BLaER1 treated with 17β-estradiol and CSF1 and Interleukin-3, amounts not matched to agents 10 nM and 100 nM (cell line): ENCODE results near the gene KLRG1.
A peak's percentile ranks its signal among the peaks of the same experiment; 100 is the strongest.

Experiments used
- H3K27ac ChIP-seq, 11 experiments: shearing (Covaris generic); formaldehyde crosslinking; 2 replicates each; pipeline ENCODE4 v1.8.1; 2022
- H3K27me3 ChIP-seq, 11 experiments: shearing (Covaris generic); formaldehyde crosslinking; 2 replicates each; pipeline ENCODE4 v1.8.1; 2022
- H3K36me3 ChIP-seq, 11 experiments: shearing (Covaris generic); formaldehyde crosslinking; 2 replicates each; pipeline ENCODE4 v1.8.1; 2022
- H3K4me1 ChIP-seq, 10 experiments: shearing (Covaris generic); formaldehyde crosslinking; 2 replicates each; pipeline ENCODE4 v1.8.1; 2022
- H3K4me2 ChIP-seq, 11 experiments: shearing (Covaris generic); formaldehyde crosslinking; 2 replicates each; pipeline ENCODE4 v1.8.1; 2022
- H3K4me3 ChIP-seq, 10 experiments: shearing (Covaris generic); formaldehyde crosslinking; 2 replicates each; pipeline ENCODE4 v1.8.1; 2022
- H3K9ac ChIP-seq, 11 experiments: shearing (Covaris generic); formaldehyde crosslinking; 2 replicates each; pipeline ENCODE4 v1.8.1; 2022
- H3K9me3 ChIP-seq, 11 experiments: shearing (Covaris generic); formaldehyde crosslinking; replicated peaks in 1 of 11; 2 replicates each; pipeline ENCODE4 v1.8.1; 2022
- H4K20me1 ChIP-seq, 11 experiments: shearing (Covaris generic); formaldehyde crosslinking; 2 replicates each; pipeline ENCODE4 v1.8.1; 2022
- Cebpa-rat ChIP-seq, 11 experiments: shearing (Covaris generic); IDR thresholded peaks; 2 replicates each; pipeline ENCODE4 v1.8.1; 2022

The KLRG1 gene

GRCh38 chr12:8960176-8960575 is 29.2 kb upstream of the KLRG1 start:
- H3K4me2 ChIP-seq, result no peak overlapping the region
- H3K36me3 ChIP-seq, result peaks cover 10 to 19% (median 11%) of the 10 kb centered on the region in 11 experiments; a peak in 18 of 22 replicates
- no peak overlapping the region for H3K9ac ChIP-seq
- no peak overlapping the region for H3K27ac ChIP-seq
- H3K9me3 ChIP-seq, result peaks cover 14 to 22% (median 18%) of the 10 kb centered on the region in 11 experiments
- H3K4me1 ChIP-seq, result peaks cover 0 to 11% (median 0%) of the 10 kb centered on the region in 10 experiments; a peak in 4 of 20 replicates
- no peaks in the 10 kb centered on the region for H4K20me1 ChIP-seq
- TF ChIP-seq Cebpa-rat (IDR thresholded peaks at IDR 0.05), result no peak
- H3K27me3 ChIP-seq, result no peaks in the 10 kb centered on the region
- H3K4me3 ChIP-seq, result no peak overlapping the region

DNA sequence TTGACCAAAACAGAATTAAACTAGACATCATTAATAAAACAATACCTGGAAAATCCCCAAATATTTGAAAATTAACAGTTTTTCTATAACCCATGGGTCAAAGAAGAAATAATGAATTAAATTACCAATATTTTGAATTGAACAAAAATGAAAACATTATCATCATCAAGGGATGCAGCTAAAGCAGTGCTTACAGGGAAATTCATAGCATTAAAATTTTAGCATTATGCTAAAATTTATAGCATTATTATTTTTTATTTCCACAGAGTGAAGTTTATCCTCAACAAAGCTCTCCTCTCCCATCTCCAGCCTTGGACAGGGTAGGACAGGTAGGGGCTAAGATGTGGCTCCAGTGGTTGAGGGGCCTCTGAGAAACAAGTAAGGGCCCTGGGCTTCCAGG is 20.6 kb upstream of the KLRG1 start:
- Histone ChIP-seq H3K4me2 (no peak overlapping the region), H3K9ac (no peak overlapping the region), H3K27ac (no peak overlapping the region), H3K4me1 (no peaks in the 10 kb centered on the region), H3K4me3 (no peak overlapping the region), H3K36me3 (peaks cover 0 to 5% (median 4%) of the 10 kb centered on the region in 11 experiments; a peak in 5 of 22 replicates), H3K9me3 (peaks cover 33 to 42% (median 39%) of the 10 kb centered on the region in 11 experiments), H3K27me3 (no peaks in the 10 kb centered on the region), H4K20me1 (no peaks in the 10 kb centered on the region)
- no peak for TF ChIP-seq Cebpa-rat (IDR thresholded peaks at IDR 0.05)

DNA sequence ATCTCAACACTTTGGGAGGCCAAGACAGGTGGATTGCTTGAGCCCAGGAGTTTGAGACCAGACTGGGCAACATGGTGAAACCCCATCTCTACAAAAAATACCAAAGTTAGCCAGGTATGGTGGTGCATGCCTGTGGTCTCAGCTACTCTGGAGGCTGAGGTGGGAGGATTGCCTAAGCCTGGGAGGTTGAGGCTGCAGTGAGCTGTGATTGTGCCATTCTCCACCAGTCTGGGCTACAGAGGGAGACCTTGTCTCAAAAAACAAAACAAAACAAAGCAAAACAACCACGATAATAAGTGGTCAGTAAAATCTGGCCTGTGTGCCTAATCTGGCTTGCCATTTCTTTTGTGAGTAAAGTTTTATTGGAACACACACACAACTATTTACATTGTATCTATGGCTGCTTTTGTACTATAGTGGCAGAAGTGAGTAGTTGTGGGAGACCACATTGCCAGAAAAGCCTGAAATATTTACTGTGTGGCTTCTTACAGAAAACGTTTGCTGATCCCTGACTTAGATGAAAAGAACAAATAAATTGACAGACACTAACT is 19.4 kb upstream of the KLRG1 start:
- H3K27me3 ChIP-seq, result no peaks in the 10 kb centered on the region
- H3K4me1 ChIP-seq, result no peaks in the 10 kb centered on the region
- no peak overlapping the region for H3K4me2 ChIP-seq
- H3K4me3 ChIP-seq, result no peak overlapping the region
- H4K20me1 ChIP-seq, result no peaks in the 10 kb centered on the region
- no peak for TF ChIP-seq Cebpa-rat (IDR thresholded peaks at IDR 0.05)
- H3K27ac ChIP-seq, result no peak overlapping the region
- no peak overlapping the region for H3K9ac ChIP-seq
- H3K36me3 ChIP-seq, result peaks cover 0 to 5% (median 4%) of the 10 kb centered on the region in 11 experiments; a peak in 5 of 22 replicates
- peaks cover 33 to 47% (median 40%) of the 10 kb centered on the region in 11 experiments for H3K9me3 ChIP-seq

DNA sequence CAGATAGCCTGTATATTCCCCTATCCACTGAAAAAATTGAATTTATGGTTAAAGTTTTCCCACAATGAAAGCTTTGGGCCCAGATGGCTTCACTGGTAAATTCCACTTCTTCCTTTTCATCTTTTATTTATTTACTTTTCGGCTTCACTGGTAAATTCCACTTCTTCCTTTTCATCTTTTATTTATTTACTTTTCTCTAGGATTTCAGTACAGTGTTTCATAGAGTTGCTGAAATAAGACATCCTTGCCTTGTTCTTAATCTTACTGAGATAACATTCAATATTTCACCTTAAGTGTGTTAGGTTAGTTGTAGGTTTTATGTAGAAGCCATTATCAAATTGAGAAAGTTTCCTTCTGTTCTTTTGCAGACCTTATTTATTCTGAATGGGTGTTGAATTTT is 18.9 kb upstream of the KLRG1 start:
- H3K27ac ChIP-seq, result no peak overlapping the region
- no peak for TF ChIP-seq Cebpa-rat (IDR thresholded peaks at IDR 0.05)
- H3K4me2 ChIP-seq, result no peak overlapping the region

DNA sequence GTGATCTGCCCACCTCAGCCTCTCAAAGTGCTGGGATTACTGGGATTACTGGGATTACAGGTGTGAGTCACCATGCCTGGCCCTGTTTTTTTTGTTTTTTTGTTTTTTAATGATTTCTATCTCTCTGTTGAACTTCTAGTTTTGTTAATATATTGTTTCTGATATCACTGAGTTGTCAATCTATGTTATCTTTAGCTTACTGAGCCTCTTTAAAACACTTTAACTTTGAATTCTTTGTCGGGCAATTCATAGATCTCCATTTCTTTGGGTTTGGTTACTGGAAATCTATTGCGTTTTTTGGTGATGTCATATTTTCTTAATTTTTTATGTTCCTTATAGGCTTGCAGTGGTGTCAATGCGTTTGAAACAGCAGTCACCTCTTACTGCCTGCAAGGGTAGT is 9.2 kb upstream of the KLRG1 start:
- no peaks in the 10 kb centered on the region for H3K27me3 ChIP-seq
- peaks cover 25 to 34% (median 32%) of the 10 kb centered on the region in 11 experiments for H3K9me3 ChIP-seq
- peaks cover 0 to 4% (median 0%) of the 10 kb centered on the region in 10 experiments; a peak in 4 of 20 replicates for H3K4me1 ChIP-seq
- no peak overlapping the region for H3K27ac ChIP-seq
- peaks cover 0 to 10% (median 4%) of the 10 kb centered on the region in 11 experiments; a peak in 5 of 22 replicates for H3K36me3 ChIP-seq
- H4K20me1 ChIP-seq, result no peaks in the 10 kb centered on the region
- H3K9ac ChIP-seq, result no peak overlapping the region
- H3K4me3 ChIP-seq, result no peak overlapping the region
- no peak for TF ChIP-seq Cebpa-rat (IDR thresholded peaks at IDR 0.05)
- H3K4me2 ChIP-seq, result no peak overlapping the region

More for the DNA sequence above, 18.9 kb upstream of the KLRG1 start:
- H3K4me1 ChIP-seq, result no peaks in the 10 kb centered on the region
- peaks cover 33 to 47% (median 40%) of the 10 kb centered on the region in 11 experiments for H3K9me3 ChIP-seq
- no peak overlapping the region for H3K9ac ChIP-seq
- H3K4me3 ChIP-seq, result no peak overlapping the region
- no peaks in the 10 kb centered on the region for H3K27me3 ChIP-seq
- no peaks in the 10 kb centered on the region for H4K20me1 ChIP-seq
- H3K36me3 ChIP-seq, result peaks cover 0 to 5% (median 4%) of the 10 kb centered on the region in 11 experiments; a peak in 5 of 22 replicates

GRCh38 chr12:8985213-8985754 is 4.1 kb upstream of the KLRG1 start:
- Histone ChIP-seq H3K27me3 (no peaks in the 10 kb centered on the region), H3K4me3 (no peak overlapping the region)

GRCh38 chr12:8987163-8987562 is 2.2 kb upstream of the KLRG1 start:
- H3K4me3 ChIP-seq, result no peak overlapping the region
- H3K4me2 ChIP-seq, result peak overlapping the region; percentile 0 to 69 (median 53); a peak in 15 of 22 replicates
- peak overlapping the region in 4 of 11 experiments; percentile 1 to 35 (median 21); a peak in 4 of 22 replicates for H3K27ac ChIP-seq
- no peaks in the 10 kb centered on the region for H4K20me1 ChIP-seq
- no peak overlapping the region for H3K9ac ChIP-seq
- TF ChIP-seq Cebpa-rat (IDR thresholded peaks at IDR 0.05), result no peak
- no peaks in the 10 kb centered on the region for H3K27me3 ChIP-seq
- H3K9me3 ChIP-seq, result no peaks in the 10 kb centered on the region
- peaks cover 12 to 63% (median 38%) of the 10 kb centered on the region in 10 experiments for H3K4me1 ChIP-seq
- H3K36me3 ChIP-seq, result no peaks in the 10 kb centered on the region

More at GRCh38 chr12:8985213-8985754, 4.1 kb upstream of the KLRG1 start:
- H3K36me3 ChIP-seq, result peaks cover 0 to 5% (median 0%) of the 10 kb centered on the region in 11 experiments; a peak in 2 of 22 replicates
- no peaks in the 10 kb centered on the region for H4K20me1 ChIP-seq
- no peak overlapping the region for H3K9ac ChIP-seq
- H3K27ac ChIP-seq, result 0 out of 22 replicates have a peak overlapping the region, but pooled peaks of 1 of the 11 experiments have one; percentile 3
- no peak for TF ChIP-seq Cebpa-rat (IDR thresholded peaks at IDR 0.05)
- H3K9me3 ChIP-seq, result peaks cover 5 to 7% (median 7%) of the 10 kb centered on the region in 11 experiments
- H3K4me1 ChIP-seq, result peaks cover 12 to 55% (median 38%) of the 10 kb centered on the region in 10 experiments
- peak overlapping the region in 3 of 11 experiments; percentile 8 to 67 (median 51); a peak in 4 of 22 replicates for H3K4me2 ChIP-seq

GRCh38 chr12:8987685-8988084 is 1.7 kb upstream of the KLRG1 start:
- peaks cover 12 to 67% (median 38%) of the 10 kb centered on the region in 10 experiments for H3K4me1 ChIP-seq
- H3K36me3 ChIP-seq, result no peaks in the 10 kb centered on the region
- no peaks in the 10 kb centered on the region for H4K20me1 ChIP-seq
- H3K9ac ChIP-seq, result no peak overlapping the region
- H3K27ac ChIP-seq, result peak overlapping the region in 5 of 11 experiments; percentile 1 to 35 (median 18); a peak in 5 of 22 replicates
- H3K4me2 ChIP-seq, result peak overlapping the region; percentile 0 to 69 (median 53); a peak in 15 of 22 replicates
- no peak for TF ChIP-seq Cebpa-rat (IDR thresholded peaks at IDR 0.05)
- H3K4me3 ChIP-seq, result no peak overlapping the region
- no peaks in the 10 kb centered on the region for H3K9me3 ChIP-seq
- no peaks in the 10 kb centered on the region for H3K27me3 ChIP-seq
